ENCODE results near the gene CHAF1A.
A peak's percentile ranks its signal among the peaks of the same experiment; 100 is the strongest.

Gene CHAF1A, protein sequence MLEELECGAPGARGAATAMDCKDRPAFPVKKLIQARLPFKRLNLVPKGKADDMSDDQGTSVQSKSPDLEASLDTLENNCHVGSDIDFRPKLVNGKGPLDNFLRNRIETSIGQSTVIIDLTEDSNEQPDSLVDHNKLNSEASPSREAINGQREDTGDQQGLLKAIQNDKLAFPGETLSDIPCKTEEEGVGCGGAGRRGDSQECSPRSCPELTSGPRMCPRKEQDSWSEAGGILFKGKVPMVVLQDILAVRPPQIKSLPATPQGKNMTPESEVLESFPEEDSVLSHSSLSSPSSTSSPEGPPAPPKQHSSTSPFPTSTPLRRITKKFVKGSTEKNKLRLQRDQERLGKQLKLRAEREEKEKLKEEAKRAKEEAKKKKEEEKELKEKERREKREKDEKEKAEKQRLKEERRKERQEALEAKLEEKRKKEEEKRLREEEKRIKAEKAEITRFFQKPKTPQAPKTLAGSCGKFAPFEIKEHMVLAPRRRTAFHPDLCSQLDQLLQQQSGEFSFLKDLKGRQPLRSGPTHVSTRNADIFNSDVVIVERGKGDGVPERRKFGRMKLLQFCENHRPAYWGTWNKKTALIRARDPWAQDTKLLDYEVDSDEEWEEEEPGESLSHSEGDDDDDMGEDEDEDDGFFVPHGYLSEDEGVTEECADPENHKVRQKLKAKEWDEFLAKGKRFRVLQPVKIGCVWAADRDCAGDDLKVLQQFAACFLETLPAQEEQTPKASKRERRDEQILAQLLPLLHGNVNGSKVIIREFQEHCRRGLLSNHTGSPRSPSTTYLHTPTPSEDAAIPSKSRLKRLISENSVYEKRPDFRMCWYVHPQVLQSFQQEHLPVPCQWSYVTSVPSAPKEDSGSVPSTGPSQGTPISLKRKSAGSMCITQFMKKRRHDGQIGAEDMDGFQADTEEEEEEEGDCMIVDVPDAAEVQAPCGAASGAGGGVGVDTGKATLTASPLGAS

DNA sequence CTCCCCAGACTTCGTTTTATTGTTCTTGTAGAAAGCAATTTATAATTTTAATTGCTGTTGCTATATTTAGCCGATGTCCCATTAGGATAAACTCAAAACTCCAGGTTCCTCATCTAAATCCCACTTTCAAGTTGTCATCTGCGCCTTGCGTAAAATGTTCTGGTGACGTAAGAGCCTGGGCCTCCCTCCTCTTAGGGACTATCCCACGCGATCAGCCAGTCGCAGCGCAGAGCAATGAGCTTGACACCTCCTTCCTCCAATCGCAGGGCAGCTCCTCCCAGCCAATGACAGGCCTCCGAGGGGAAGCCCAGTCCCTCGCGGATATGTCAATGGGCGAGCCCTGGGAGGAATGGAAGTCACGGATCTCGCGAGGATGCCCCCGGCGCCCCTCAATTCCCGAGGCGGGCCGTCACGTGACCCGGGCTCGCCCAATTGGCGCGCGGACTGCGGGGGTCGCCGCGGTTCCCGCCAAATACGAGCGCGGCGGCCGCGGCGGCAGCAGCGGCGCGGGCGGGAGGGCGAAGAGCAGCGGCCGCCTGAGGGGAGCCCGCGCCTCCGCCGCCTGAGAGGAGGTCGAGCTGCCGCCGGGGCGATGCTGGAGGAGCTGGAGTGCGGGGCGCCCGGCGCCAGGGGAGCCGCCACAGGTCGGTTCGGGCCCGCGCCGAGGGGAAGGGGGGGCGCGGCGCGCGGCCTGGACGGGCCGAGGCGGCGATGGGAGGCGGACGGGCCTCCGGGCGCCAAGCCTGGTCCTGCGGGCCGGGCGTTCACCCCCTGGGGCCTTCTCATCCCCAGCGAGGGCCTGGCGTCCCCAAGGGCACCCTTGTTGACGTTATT lies at the start of gene CHAF1A:
Gene CHAF1A, plus strand, starts transcription at position 470 of the 834 bp plus-strand sequence. Its CDS starts 123 bp downstream, at position 593.
- peak within 1 kb of the TSS; percentile 95 for H3K9ac ChIP-seq (ENCODE audit: low read depth, low read length)
- H3K9me3 ChIP-seq (ENCODE audit: control insufficient read depth, insufficient read depth, low read length): no peaks in the 10 kb centered on the region
- H3K36me3 ChIP-seq (ENCODE audit: control insufficient read depth, insufficient read depth, low read length): peaks cover 28% of the 10 kb centered on the region
- H3K4me1 ChIP-seq (ENCODE audit: control insufficient read depth, insufficient read depth, low read length): peaks cover 12% of the 10 kb centered on the region
- no peaks in the 10 kb centered on the region for H3K27me3 ChIP-seq (ENCODE audit: control insufficient read depth, insufficient read depth, low read length)
- H3K4me3 ChIP-seq (ENCODE audit: low read depth, low read length): peak within 1 kb of the TSS; percentile 74
- peak within 1 kb of the TSS; percentile 84 for H3K27ac ChIP-seq (ENCODE audit: low read depth, low read length)

GRCh38 chr19:4352701-4353121 lies 49.7 kb upstream of the CHAF1A start:
- Histone ChIP-seq H3K9ac (ENCODE audit: low read depth, low read length) (no peak overlapping the region), H3K27ac (ENCODE audit: low read depth, low read length) (no peak overlapping the region), H3K4me3 (ENCODE audit: low read depth, low read length) (no peak overlapping the region), H3K9me3 (ENCODE audit: control insufficient read depth, insufficient read depth, low read length) (no peaks in the 10 kb centered on the region), H3K36me3 (ENCODE audit: control insufficient read depth, insufficient read depth, low read length) (peaks cover 32% of the 10 kb centered on the region), H3K4me1 (ENCODE audit: control insufficient read depth, insufficient read depth, low read length) (no peaks in the 10 kb centered on the region), H3K27me3 (ENCODE audit: control insufficient read depth, insufficient read depth, low read length) (no peaks in the 10 kb centered on the region)

- H3K27ac ChIP-seq (ENCODE audit: low read depth, low read length): no peak overlapping the region
- no peak overlapping the region for H3K9ac ChIP-seq (ENCODE audit: low read depth, low read length)
- no peaks in the 10 kb centered on the region for H3K9me3 ChIP-seq (ENCODE audit: control insufficient read depth, insufficient read depth, low read length)
- H3K4me1 ChIP-seq (ENCODE audit: control insufficient read depth, insufficient read depth, low read length): no peaks in the 10 kb centered on the region
- no peak overlapping the region for H3K4me3 ChIP-seq (ENCODE audit: low read depth, low read length)
- H3K27me3 ChIP-seq (ENCODE audit: control insufficient read depth, insufficient read depth, low read length): no peaks in the 10 kb centered on the region
- peaks cover 40% of the 10 kb centered on the region for H3K36me3 ChIP-seq (ENCODE audit: control insufficient read depth, insufficient read depth, low read length)
These were observed 48.2 kb upstream of the CHAF1A start for GRCh38 chr19:4354282-4354681.

DNA sequence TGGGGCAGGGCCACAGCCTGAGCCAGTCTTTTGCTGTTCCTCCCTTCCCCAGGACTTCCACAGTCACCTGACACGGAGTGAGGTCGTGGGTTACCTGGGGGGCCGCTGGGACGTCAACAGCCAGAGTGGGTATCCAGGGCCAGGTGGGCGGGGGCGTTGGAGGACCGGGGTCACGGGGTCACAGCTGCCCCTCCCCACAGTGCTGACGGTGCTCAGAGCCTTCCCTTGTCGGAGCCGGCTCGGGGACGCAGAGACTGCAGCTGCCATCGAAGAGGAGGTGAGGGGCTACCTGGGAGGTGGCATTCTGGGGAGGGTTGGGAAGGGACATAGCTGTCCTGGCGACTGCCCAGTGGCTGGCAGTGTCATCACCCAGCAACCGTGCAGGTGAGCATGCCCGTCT lies 47.5 kb upstream of the CHAF1A start:
- H3K9me3 ChIP-seq (ENCODE audit: control insufficient read depth, insufficient read depth, low read length): no peaks in the 10 kb centered on the region
- no peak overlapping the region for H3K9ac ChIP-seq (ENCODE audit: low read depth, low read length)
- H3K27ac ChIP-seq (ENCODE audit: low read depth, low read length): no peak overlapping the region
- peaks cover 40% of the 10 kb centered on the region for H3K36me3 ChIP-seq (ENCODE audit: control insufficient read depth, insufficient read depth, low read length)
- no peak overlapping the region for H3K4me3 ChIP-seq (ENCODE audit: low read depth, low read length)
- H3K27me3 ChIP-seq (ENCODE audit: control insufficient read depth, insufficient read depth, low read length): no peaks in the 10 kb centered on the region
- H3K4me1 ChIP-seq (ENCODE audit: control insufficient read depth, insufficient read depth, low read length): no peaks in the 10 kb centered on the region

- Histone ChIP-seq H3K4me3 (ENCODE audit: low read depth, low read length) (no peak overlapping the region), H3K36me3 (ENCODE audit: control insufficient read depth, insufficient read depth, low read length) (peaks cover 50% of the 10 kb centered on the region), H3K27me3 (ENCODE audit: control insufficient read depth, insufficient read depth, low read length) (no peaks in the 10 kb centered on the region), H3K4me1 (ENCODE audit: control insufficient read depth, insufficient read depth, low read length) (0 out of 2 replicates have a peak, but pooled peaks cover 2% of the 10 kb centered on the region), H3K27ac (ENCODE audit: low read depth, low read length) (no peak overlapping the region), H3K9me3 (ENCODE audit: control insufficient read depth, insufficient read depth, low read length) (no peaks in the 10 kb centered on the region), H3K9ac (ENCODE audit: low read depth, low read length) (no peak overlapping the region)
These were observed 45.2 kb upstream of the CHAF1A start for GRCh38 chr19:4357095-4357797.

DNA sequence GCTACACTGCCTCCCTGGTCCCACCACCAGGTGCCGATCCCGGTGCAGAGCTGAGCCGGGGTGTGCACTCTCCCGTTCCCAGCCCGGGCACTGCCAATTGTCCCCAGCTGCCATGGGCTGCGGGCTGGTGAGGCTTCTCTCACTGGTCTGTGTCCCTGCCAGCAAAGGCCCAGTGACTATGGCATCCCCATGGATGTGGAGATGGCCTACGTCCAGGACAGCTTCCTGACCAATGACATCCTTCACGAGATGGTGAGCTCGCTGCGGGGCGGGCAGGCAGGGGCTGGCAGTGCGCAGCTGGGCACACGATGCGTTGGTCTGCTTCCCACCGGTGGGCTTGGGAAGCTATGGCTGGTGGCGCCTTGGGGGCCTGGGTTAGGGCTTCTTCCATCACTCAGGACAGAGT lies 44.5 kb upstream of the CHAF1A start:
- no peak overlapping the region for H3K4me3 ChIP-seq (ENCODE audit: low read depth, low read length)
- H3K27me3 ChIP-seq (ENCODE audit: control insufficient read depth, insufficient read depth, low read length): no peaks in the 10 kb centered on the region
- H3K4me1 ChIP-seq (ENCODE audit: control insufficient read depth, insufficient read depth, low read length): 0 out of 2 replicates have a peak, but pooled peaks cover 2% of the 10 kb centered on the region
- H3K9ac ChIP-seq (ENCODE audit: low read depth, low read length): no peak overlapping the region
- peaks cover 57% of the 10 kb centered on the region for H3K36me3 ChIP-seq (ENCODE audit: control insufficient read depth, insufficient read depth, low read length)
- no peaks in the 10 kb centered on the region for H3K9me3 ChIP-seq (ENCODE audit: control insufficient read depth, insufficient read depth, low read length)
- no peak overlapping the region for H3K27ac ChIP-seq (ENCODE audit: low read depth, low read length)

GRCh38 chr19:4358709-4359626 lies 43.5 kb upstream of the CHAF1A start:
- Histone ChIP-seq H3K36me3 (ENCODE audit: control insufficient read depth, insufficient read depth, low read length) (peaks cover 61% of the 10 kb centered on the region), H3K9me3 (ENCODE audit: control insufficient read depth, insufficient read depth, low read length) (no peaks in the 10 kb centered on the region), H3K4me3 (ENCODE audit: low read depth, low read length) (no peak overlapping the region), H3K9ac (ENCODE audit: low read depth, low read length) (no peak overlapping the region), H3K27me3 (ENCODE audit: control insufficient read depth, insufficient read depth, low read length) (no peaks in the 10 kb centered on the region), H3K4me1 (ENCODE audit: control insufficient read depth, insufficient read depth, low read length) (0 out of 2 replicates have a peak, but pooled peaks cover 2% of the 10 kb centered on the region), H3K27ac (ENCODE audit: low read depth, low read length) (no peak overlapping the region)

GRCh38 chr19:4359627-4360000 lies 42.8 kb upstream of the CHAF1A start:
- Histone ChIP-seq H3K27ac (ENCODE audit: low read depth, low read length) (no peak overlapping the region), H3K4me3 (ENCODE audit: low read depth, low read length) (no peak overlapping the region), H3K36me3 (ENCODE audit: control insufficient read depth, insufficient read depth, low read length) (peaks cover 60% of the 10 kb centered on the region), H3K9me3 (ENCODE audit: control insufficient read depth, insufficient read depth, low read length) (no peaks in the 10 kb centered on the region), H3K27me3 (ENCODE audit: control insufficient read depth, insufficient read depth, low read length) (no peaks in the 10 kb centered on the region), H3K9ac (ENCODE audit: low read depth, low read length) (no peak overlapping the region), H3K4me1 (ENCODE audit: control insufficient read depth, insufficient read depth, low read length) (0 out of 2 replicates have a peak, but pooled peaks cover 2% of the 10 kb centered on the region)

DNA sequence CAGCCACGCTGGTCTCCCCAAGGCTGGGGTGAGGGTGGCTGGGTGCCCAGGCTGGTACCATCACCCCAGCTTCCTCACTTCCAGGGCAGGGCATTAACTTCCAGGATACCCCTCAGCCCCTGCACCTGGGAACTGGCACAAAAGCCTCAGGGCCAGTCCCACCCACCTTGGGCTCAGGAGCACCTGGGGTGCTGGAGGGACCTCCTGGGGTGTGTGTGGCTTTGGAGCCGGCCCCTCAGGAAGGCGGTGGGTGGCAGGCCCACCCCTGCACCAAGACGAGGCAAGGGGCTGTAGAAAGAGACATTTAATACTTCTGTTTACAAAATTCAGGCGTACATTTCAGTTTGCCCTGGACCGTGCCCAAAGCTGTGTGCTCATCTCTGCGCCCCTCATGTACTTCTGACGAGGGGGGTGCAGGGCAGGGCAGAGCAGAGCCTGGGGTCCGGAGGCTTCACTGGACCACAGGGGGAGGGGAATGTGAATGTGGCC lies 42.3 kb upstream of the CHAF1A start:
- Histone ChIP-seq H3K9ac (ENCODE audit: low read depth, low read length) (no peak overlapping the region), H3K9me3 (ENCODE audit: control insufficient read depth, insufficient read depth, low read length) (no peaks in the 10 kb centered on the region), H3K27me3 (ENCODE audit: control insufficient read depth, insufficient read depth, low read length) (no peaks in the 10 kb centered on the region), H3K4me1 (ENCODE audit: control insufficient read depth, insufficient read depth, low read length) (0 out of 2 replicates have a peak, but pooled peaks cover 2% of the 10 kb centered on the region), H3K4me3 (ENCODE audit: low read depth, low read length) (no peak overlapping the region), H3K27ac (ENCODE audit: low read depth, low read length) (peak overlapping the region; percentile 17), H3K36me3 (ENCODE audit: control insufficient read depth, insufficient read depth, low read length) (peaks cover 63% of the 10 kb centered on the region)
